ENCODE results near the gene MNAT1.

Gene MNAT1

GRCh38 chr14:60722357-60723115 lies 12.0 kb upstream of the MNAT1 start (continued):
- TF ChIP-seq ZNF18 (tag by site-specific recombination; IDR thresholded peaks at IDR 0.05) (no peak), ZNF701 (tag by site-specific recombination; IDR thresholded peaks at IDR 0.05) (no peak), ZFP37 (tag by site-specific recombination; IDR thresholded peaks at IDR 0.05) (no peak), ZFP3 (tag by site-specific recombination; IDR thresholded peaks at IDR 0.05; ENCODE audit: low read depth) (no peak), ZNF558 (tag by site-specific recombination; IDR thresholded peaks at IDR 0.05) (no peak), ZNF660 (tag by site-specific recombination; IDR thresholded peaks at IDR 0.05) (no peak), ZNF211 (tag by site-specific recombination; IDR thresholded peaks at IDR 0.05; ENCODE audit: low read depth) (no peak), ZNF2 (tag by site-specific recombination; IDR thresholded peaks at IDR 0.05) (peak; percentile 53; the same call in 1 of the 2 replicates), ZNF510 (tag by site-specific recombination; IDR thresholded peaks at IDR 0.05; ENCODE audit: insufficient replicate concordance) (no peak), CTCF (tag by site-specific recombination; IDR thresholded peaks at IDR 0.05) (no peak), PBX3 (CRISPR knock-in tag; IDR thresholded peaks at IDR 0.05) (no peak), ZSCAN5A (tag by site-specific recombination; IDR thresholded peaks at IDR 0.05) (no peak), SETDB1 (IDR thresholded peaks at IDR 0.05; ENCODE audit: insufficient read length, low read length) (no peak), SP2 (tag by site-specific recombination; IDR thresholded peaks at IDR 0.05) (peak; percentile 71), ZNF664 (tag by site-specific recombination; IDR thresholded peaks at IDR 0.05) (no peak), ZNF843 (tag by site-specific recombination; IDR thresholded peaks at IDR 0.05) (no peak), ZBTB49 (tag by site-specific recombination; IDR thresholded peaks at IDR 0.05; ENCODE audit: low read depth) (no peak), ZNF560 (tag by site-specific recombination; IDR thresholded peaks at IDR 0.05; ENCODE audit: borderline replicate concordance) (no peak), BCL11A (tag by site-specific recombination; IDR thresholded peaks at IDR 0.05; ENCODE audit: low read depth) (no peak), HOXC10 (CRISPR knock-in tag; IDR thresholded peaks at IDR 0.05) (no peak), ZNF776 (tag by site-specific recombination; IDR thresholded peaks at IDR 0.05; ENCODE audit: borderline replicate concordance) (no peak), EGR2 (tag by site-specific recombination; IDR thresholded peaks at IDR 0.05; ENCODE audit: low read depth) (peak; percentile 76), ZNF571 (tag by site-specific recombination; IDR thresholded peaks at IDR 0.05) (no peak), ZNF555 (tag by site-specific recombination; conservative IDR thresholded peaks at IDR 0.05) (no peak), SP3 (tag by site-specific recombination; IDR thresholded peaks at IDR 0.05) (peak; percentile 72), ZNF146 (tag by site-specific recombination; IDR thresholded peaks at IDR 0.05) (no peak), ZNF132 (tag by site-specific recombination; IDR thresholded peaks at IDR 0.05; ENCODE audit: borderline replicate concordance) (no peak)
- TF ChIP-seq, protein P1, sequence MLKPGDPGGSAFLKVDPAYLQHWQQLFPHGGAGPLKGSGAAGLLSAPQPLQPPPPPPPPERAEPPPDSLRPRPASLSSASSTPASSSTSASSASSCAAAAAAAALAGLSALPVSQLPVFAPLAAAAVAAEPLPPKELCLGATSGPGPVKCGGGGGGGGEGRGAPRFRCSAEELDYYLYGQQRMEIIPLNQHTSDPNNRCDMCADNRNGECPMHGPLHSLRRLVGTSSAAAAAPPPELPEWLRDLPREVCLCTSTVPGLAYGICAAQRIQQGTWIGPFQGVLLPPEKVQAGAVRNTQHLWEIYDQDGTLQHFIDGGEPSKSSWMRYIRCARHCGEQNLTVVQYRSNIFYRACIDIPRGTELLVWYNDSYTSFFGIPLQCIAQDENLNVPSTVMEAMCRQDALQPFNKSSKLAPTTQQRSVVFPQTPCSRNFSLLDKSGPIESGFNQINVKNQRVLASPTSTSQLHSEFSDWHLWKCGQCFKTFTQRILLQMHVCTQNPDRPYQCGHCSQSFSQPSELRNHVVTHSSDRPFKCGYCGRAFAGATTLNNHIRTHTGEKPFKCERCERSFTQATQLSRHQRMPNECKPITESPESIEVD (tag by site-specific recombination; IDR thresholded peaks at IDR 0.05) = no peak
- TF ChIP-seq, protein P2, sequence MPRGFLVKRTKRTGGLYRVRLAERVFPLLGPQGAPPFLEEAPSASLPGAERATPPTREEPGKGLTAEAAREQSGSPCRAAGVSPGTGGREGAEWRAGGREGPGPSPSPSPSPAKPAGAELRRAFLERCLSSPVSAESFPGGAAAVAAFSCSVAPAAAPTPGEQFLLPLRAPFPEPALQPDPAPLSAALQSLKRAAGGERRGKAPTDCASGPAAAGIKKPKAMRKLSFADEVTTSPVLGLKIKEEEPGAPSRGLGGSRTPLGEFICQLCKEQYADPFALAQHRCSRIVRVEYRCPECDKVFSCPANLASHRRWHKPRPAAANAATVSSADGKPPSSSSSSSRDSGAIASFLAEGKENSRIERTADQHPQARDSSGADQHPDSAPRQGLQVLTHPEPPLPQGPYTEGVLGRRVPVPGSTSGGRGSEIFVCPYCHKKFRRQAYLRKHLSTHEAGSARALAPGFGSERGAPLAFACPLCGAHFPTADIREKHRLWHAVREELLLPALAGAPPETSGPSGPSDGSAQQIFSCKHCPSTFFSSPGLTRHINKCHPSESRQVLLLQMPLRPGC (tag by site-specific recombination; IDR thresholded peaks at IDR 0.05) = no peak

Measured in HEK293 (cell line).